ENCODE measurements around the gene COPS4.

COPS4 gene

DNA sequence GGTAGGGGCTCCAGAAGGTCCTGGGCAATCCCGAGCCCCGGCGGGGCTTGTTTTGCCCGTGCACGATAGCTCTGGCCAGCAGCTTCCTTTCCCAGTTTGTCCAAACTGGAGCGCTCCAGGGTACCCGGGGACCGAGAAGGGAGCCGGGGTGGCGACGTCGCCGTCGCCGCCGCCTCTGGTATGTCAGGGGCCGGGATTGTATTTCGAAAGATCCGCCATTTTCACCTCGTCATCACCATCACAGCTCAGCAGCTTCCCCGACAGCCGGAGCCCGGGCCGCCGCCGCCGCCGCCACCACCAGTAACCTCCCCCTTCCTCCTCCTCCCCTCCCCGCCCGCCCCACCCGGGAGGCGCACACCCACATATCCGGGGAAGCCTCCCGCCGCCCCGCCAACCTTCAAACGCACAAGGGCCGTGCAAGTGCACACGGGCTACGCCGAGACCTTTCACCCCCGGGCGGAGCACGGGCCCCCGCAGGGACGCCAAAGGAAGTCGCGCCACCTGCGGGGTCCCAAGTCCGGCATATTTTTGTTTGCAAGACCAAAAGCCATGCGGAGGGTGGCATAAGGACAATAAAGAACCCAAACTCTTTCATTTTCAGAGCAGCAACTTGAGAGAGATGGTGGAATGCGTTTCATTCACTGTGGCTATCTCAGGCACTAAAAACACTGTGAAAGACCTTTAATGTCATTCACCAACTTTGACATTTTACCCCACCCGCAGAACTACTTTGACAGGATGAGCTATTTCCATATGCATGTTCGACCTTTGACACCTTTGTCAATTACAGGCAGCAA is 24.3 kb upstream of the COPS4 start, which contains the start of gene LIN54:
TSS of gene LIN54 (minus strand) at position 302 of the 797 bp plus-strand sequence. CDS start 25,979 bp downstream, outside the sequence.
- no peaks in the 10 kb centered on the region for H3K9me2 ChIP-seq (replicated peaks; ENCODE audit: low read depth, low read length)
- peak within 1 kb of the TSS; percentile 97 for H3K9ac ChIP-seq (ENCODE audit: low read depth, low read length, poor library complexity, severe bottlenecking)
- TF ChIP-seq, protein P1, sequence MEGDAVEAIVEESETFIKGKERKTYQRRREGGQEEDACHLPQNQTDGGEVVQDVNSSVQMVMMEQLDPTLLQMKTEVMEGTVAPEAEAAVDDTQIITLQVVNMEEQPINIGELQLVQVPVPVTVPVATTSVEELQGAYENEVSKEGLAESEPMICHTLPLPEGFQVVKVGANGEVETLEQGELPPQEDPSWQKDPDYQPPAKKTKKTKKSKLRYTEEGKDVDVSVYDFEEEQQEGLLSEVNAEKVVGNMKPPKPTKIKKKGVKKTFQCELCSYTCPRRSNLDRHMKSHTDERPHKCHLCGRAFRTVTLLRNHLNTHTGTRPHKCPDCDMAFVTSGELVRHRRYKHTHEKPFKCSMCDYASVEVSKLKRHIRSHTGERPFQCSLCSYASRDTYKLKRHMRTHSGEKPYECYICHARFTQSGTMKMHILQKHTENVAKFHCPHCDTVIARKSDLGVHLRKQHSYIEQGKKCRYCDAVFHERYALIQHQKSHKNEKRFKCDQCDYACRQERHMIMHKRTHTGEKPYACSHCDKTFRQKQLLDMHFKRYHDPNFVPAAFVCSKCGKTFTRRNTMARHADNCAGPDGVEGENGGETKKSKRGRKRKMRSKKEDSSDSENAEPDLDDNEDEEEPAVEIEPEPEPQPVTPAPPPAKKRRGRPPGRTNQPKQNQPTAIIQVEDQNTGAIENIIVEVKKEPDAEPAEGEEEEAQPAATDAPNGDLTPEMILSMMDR (conservative IDR thresholded peaks at IDR 0.05; ENCODE audit: low read length) = no peak
- TF ChIP-seq EZH2phosphoT487 (IDR thresholded peaks at IDR 0.05; ENCODE audit: borderline replicate concordance) = no peak
- H3K27me3 ChIP-seq (ENCODE audit: insufficient read depth, low read length, poor library complexity, severe bottlenecking) = no peaks in the 10 kb centered on the region
- peak within 1 kb of the TSS; percentile 99 for H3K4me3 ChIP-seq (ENCODE audit: low read length, poor library complexity, severe bottlenecking)
- H3K4me1 ChIP-seq (ENCODE audit: insufficient read depth, low read length, poor library complexity, severe bottlenecking) = peaks cover 45% of the 10 kb centered on the region
- peak within 1 kb of the TSS; percentile 90 for H2AFZ ChIP-seq (ENCODE audit: low read length)
- H3K9me3 ChIP-seq (ENCODE audit: insufficient read depth, low read depth, low read length) = no peaks in the 10 kb centered on the region
- no peaks in the 10 kb centered on the region; the same call in 1 of the 2 replicates for H3F3A ChIP-seq (ENCODE audit: low read depth)
- H4K20me1 ChIP-seq (ENCODE audit: insufficient read depth, low read length, poor library complexity, severe bottlenecking) = peaks cover 33% of the 10 kb centered on the region
- H3K4me2 ChIP-seq (ENCODE audit: low read depth, low read length, poor library complexity, severe bottlenecking) = peak within 1 kb of the TSS; percentile 99
- H3K79me2 ChIP-seq (ENCODE audit: insufficient read depth, low read length) = peaks cover 66% of the 10 kb centered on the region
- H3K36me3 ChIP-seq (ENCODE audit: insufficient read depth, low read length) = no peaks in the 10 kb centered on the region

DNA sequence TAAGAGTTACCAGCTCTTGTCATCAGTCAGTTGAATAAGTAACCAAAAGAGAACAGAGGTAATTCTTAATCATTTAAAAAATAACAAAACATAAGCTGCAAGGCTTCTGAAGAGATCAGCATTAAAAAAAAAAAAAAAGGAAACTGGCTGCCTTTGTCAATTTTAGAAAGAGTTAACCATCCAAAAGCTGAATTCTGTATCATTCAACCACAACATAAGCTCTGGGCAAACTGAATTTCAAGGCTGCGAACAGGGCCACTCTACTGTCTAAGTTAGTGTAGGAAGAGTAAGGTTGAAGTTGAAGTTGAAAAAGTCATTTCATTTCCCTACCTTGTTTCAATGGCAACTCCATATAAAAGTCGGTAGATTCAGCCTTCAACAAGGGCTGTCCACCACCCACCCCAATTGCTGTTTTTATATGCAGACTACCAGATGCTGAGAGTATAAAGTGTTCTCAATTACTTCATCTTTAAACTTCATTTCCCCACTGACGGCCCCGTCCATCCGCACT is 23.2 kb upstream of the COPS4 start:
- Histone ChIP-seq H2AFZ (ENCODE audit: low read length) (peak overlapping the region; percentile 87), H3K9ac (ENCODE audit: low read depth, low read length, poor library complexity, severe bottlenecking) (peak overlapping the region; percentile 97), H3K9me3 (ENCODE audit: insufficient read depth, low read depth, low read length) (no peaks in the 10 kb centered on the region), H3K9me2 (replicated peaks; ENCODE audit: low read depth, low read length) (no peaks in the 10 kb centered on the region), H3K79me2 (ENCODE audit: insufficient read depth, low read length) (peaks cover 56% of the 10 kb centered on the region), H3K4me2 (ENCODE audit: low read depth, low read length, poor library complexity, severe bottlenecking) (peak overlapping the region; percentile 99), H3K27me3 (ENCODE audit: insufficient read depth, low read length, poor library complexity, severe bottlenecking) (no peaks in the 10 kb centered on the region), H4K20me1 (ENCODE audit: insufficient read depth, low read length, poor library complexity, severe bottlenecking) (peaks cover 27% of the 10 kb centered on the region), H3K4me1 (ENCODE audit: insufficient read depth, low read length, poor library complexity, severe bottlenecking) (peaks cover 43% of the 10 kb centered on the region), H3F3A (ENCODE audit: low read depth) (no peaks in the 10 kb centered on the region; the same call in 1 of the 2 replicates), H3K36me3 (ENCODE audit: insufficient read depth, low read length) (no peaks in the 10 kb centered on the region), H3K4me3 (ENCODE audit: low read length, poor library complexity, severe bottlenecking) (peak overlapping the region; percentile 99)
- TF ChIP-seq EZH2phosphoT487 (IDR thresholded peaks at IDR 0.05; ENCODE audit: borderline replicate concordance) = no peak
- TF ChIP-seq, protein P1 (conservative IDR thresholded peaks at IDR 0.05; ENCODE audit: low read length) = no peak

DNA sequence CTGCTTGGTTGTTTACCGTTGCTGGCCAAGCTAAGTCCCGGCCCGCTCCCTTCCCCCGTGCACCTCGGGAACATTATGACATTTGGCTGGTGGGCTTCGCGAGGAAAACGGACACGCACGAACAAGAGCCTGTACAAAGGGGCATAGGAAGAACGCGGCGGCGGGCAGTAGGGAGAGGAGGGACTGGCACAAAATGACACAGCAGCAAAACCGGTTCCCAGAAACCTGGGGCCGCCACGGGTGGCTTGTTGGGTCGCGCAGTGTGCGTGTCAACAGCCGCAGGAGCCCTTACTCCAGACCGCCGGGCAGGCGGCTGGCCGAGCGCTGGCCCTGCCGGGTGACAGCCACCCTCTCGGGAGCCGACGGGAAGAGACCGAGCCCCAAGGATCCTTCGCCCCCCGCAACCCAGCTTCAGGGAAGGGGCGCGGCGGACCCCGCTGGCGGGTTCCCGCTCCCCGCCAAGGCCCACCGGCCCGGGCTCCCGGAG is 22.7 kb upstream of the COPS4 start:
- Histone ChIP-seq H3F3A (ENCODE audit: low read depth) (no peaks in the 10 kb centered on the region; the same call in 1 of the 2 replicates), H3K36me3 (ENCODE audit: insufficient read depth, low read length) (no peaks in the 10 kb centered on the region), H3K79me2 (ENCODE audit: insufficient read depth, low read length) (peaks cover 51% of the 10 kb centered on the region), H3K4me1 (ENCODE audit: insufficient read depth, low read length, poor library complexity, severe bottlenecking) (peaks cover 42% of the 10 kb centered on the region), H3K27me3 (ENCODE audit: insufficient read depth, low read length, poor library complexity, severe bottlenecking) (no peaks in the 10 kb centered on the region), H3K9me3 (ENCODE audit: insufficient read depth, low read depth, low read length) (no peaks in the 10 kb centered on the region), H3K9ac (ENCODE audit: low read depth, low read length, poor library complexity, severe bottlenecking) (peak overlapping the region; percentile 97), H2AFZ (ENCODE audit: low read length) (peak overlapping the region; percentile 87), H3K4me2 (ENCODE audit: low read depth, low read length, poor library complexity, severe bottlenecking) (peak overlapping the region; percentile 99), H3K9me2 (replicated peaks; ENCODE audit: low read depth, low read length) (no peaks in the 10 kb centered on the region), H3K4me3 (ENCODE audit: low read length, poor library complexity, severe bottlenecking) (peak overlapping the region; percentile 99), H4K20me1 (ENCODE audit: insufficient read depth, low read length, poor library complexity, severe bottlenecking) (peaks cover 27% of the 10 kb centered on the region)
- TF ChIP-seq, protein P1 (conservative IDR thresholded peaks at IDR 0.05; ENCODE audit: low read length) = no peak
- no peak for TF ChIP-seq EZH2phosphoT487 (IDR thresholded peaks at IDR 0.05; ENCODE audit: borderline replicate concordance)

All from Loucy (cell line).